Fibroblast of villous mesenchyme (primary cell): ENCODE data around the gene DSPP. TPM values are rescaled to one million over a fixed set of nuclear protein-coding genes. Genes with fewer than 3 reads are reported as not detected.

Experiments used
- DNase-seq: peaks from one replicate; pipeline ENCODE4 v3.0.0-alpha.2; 2010; ENCODE audit warnings: low read depth
- H3K4me3 ChIP-seq: 2 replicates; pipeline ENCODE4 v1.5.1; 2011; ENCODE audit warnings: low read depth, mild to moderate bottlenecking, low read length
- CTCF ChIP-seq: IDR thresholded peaks from 2 replicates; pipeline ENCODE4 v1.5.1; 2012; ENCODE audit warnings: low read depth, mild to moderate bottlenecking, low read length; ENCODE audit not compliant: insufficient read depth
- total RNA-seq: library from RNA; depleted of rRNA; stranded (reverse); fragments of >200 nt; gene quantifications from 2 replicates; pipeline ENCODE4 v1.2.3, GENCODE V29; 2012

DSPP gene
- total RNA-seq, 1 donor, result not detected

GRCh38 chr4:87624698-87625097, 16.4 kb downstream of the DSPP start:
- TF ChIP-seq CTCF, result no peak
- no peak for DNase-seq
- H3K4me3 ChIP-seq, result no peak overlapping the region

- no peak for TF ChIP-seq CTCF
- DNase-seq, result no peak
- H3K4me3 ChIP-seq, result no peak overlapping the region
Measured at GRCh38 chr4:87631668-87632067, 23.3 kb downstream of the DSPP start.

GRCh38 chr4:87632469-87632868, 24.1 kb downstream of the DSPP start:
- no peak for DNase-seq
- no peak for TF ChIP-seq CTCF
- no peak overlapping the region for H3K4me3 ChIP-seq

GRCh38 chr4:87633243-87633642, 24.9 kb downstream of the DSPP start:
- no peak for TF ChIP-seq CTCF
- DNase-seq, result peak; percentile 25
- H3K4me3 ChIP-seq, result no peak overlapping the region

- no peak for DNase-seq
- H3K4me3 ChIP-seq, result no peak overlapping the region
- no peak for TF ChIP-seq CTCF
Measured at GRCh38 chr4:87644286-87644685, 36.0 kb downstream of the DSPP start.

GRCh38 chr4:87649980-87650379, 41.7 kb downstream of the DSPP start, which contains the start of gene DMP1:
DMP1 (plus strand) TSS chr4:87650280; CDS start chr4:87656493, 6,213 bp downstream.
- no peak for DNase-seq
- no peak for TF ChIP-seq CTCF
- no peak within 1 kb of the TSS for H3K4me3 ChIP-seq

- H3K4me3 ChIP-seq, result no peak overlapping the region
- TF ChIP-seq CTCF, result no peak
- no peak for DNase-seq
Measured at GRCh38 chr4:87650938-87651337, 42.6 kb downstream of the DSPP start.
